NCI-H128 (cell line): Measurements from ENCODE around the gene PARD3B.

Experiments used
- DNase-seq: peaks from one replicate; lab custom pipeline; 2025; ENCODE audit not compliant: unreplicated experiment; lab: John Stamatoyannopoulos, UW

Gene PARD3B

DNA sequence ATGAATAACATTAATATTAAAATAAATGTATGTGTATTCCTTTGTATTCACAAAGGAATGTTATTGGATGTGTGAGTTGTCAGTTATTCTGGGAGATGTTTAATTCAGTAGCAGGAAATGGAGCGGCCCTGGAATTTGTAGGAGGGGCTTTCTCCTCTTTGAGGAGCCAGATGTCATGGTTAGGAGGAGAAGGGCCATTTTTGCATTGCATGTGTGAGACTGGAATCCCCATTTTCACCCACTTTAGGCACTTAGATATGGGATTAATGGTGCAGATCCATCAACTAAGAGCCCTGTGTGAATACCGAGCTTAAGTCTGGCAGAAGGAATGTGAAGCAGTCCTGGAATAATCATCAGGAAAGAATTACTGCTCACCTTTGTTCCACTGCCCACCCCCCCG, 439.2 kb downstream of the PARD3B start:
- DNase-seq: no peak

DNA sequence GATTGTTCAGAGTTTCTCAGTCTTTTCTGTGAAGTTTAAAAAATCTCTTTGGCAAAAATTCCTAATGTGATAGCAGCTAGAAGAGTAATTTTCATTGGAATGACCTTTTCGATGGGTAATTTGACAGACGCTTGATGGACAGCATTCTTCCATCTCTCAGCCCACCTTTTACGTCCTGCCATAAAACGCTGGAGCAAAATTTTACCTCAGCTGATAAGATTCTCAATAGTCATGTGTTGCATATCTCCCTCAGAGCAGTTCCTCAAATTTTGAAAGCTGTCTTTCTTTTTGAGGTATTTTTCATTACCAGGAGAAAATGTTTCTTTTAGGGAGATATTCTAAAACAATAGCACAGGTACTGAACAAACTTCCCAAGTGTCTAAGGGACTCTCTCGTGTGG, 441.4 kb downstream of the PARD3B start:
- no peak for DNase-seq

DNA sequence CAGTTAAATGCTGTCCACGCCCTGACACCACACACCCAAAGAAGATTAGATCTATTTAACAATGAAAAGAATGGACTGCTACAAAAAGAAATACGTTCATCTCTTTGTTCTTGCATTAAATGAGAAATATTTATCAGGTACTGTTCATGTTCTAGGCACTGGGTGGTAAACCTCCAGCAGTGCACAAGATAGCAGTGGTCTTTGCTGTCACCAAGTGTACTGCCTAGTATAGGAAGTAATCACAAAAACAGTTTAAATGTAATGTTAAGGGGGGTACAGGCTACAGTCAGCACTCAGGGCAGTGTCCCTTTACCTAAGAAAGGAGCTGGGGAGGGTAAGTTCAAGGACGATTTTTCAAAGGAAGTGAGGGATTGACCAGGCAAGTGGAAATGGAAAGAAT, 443.6 kb downstream of the PARD3B start:
- no peak for DNase-seq

DNA sequence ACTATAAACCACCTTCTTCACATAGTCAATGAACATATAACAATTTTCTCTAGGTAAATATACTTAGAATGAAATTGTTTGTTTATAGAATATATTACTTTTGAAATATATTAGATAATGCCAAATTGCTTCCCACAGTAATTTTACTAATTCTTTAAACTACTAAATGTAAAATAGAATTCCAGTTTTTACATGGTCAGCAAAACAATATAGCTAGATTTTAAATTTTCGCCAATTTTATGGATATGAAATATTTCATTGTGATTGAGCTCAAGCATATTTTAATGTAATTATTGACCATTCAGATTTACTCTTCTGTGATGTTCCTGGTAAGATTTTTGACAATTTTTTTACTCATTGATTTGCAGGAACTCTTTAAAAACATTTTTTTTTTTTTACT, 444.6 kb downstream of the PARD3B start:
- DNase-seq: no peak

DNA sequence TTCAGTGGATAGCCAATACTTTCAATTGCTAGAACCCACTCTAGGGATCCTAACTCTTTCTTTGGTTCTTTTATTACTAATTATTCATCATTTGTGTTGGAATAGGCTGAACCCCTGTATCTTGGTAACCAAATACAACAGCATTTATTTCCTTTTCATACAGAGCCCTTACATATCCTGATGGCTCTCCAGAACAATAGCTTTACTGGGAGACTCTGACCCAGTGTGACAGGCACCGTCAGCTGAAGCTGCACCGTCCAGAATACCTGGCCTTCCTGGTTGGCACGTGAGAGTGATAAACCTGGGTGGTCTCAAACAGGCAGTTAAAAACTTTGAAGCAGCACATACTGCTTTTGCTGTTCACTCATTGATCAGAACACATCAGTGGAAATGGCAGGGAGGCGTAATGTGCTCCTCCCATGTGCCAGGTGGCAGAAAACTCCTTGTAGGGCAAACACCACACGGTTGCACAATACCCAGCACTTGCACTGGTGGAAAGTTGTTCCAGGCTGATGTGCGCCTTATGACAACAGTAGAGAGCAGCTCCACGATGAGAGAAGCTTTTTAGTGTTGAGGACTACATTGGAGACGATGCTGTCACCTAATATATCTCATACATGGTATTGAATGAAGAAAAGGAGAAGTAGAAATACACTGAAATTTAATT, 456.2 kb downstream of the PARD3B start:
- DNase-seq: no peak

DNA sequence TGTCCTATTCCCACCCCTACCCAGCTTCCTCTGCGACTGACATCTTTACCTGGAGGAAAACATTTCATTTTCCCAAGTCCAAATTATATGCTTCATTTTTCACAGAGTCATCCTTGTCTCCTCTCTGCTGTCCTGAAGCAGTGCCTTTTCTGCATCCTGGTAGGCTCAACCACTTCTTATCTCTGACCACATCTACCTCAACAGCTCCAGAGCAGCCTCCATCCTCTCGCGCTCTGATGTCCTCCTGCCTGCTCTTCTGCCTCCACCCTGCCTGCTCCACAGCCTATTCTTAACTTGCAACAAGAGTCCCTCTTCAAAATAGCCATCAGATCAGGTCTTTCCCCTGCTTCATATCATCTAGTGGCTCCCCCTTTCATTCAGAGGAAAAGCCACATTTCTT, 457.1 kb downstream of the PARD3B start:
- DNase-seq: no peak

DNA sequence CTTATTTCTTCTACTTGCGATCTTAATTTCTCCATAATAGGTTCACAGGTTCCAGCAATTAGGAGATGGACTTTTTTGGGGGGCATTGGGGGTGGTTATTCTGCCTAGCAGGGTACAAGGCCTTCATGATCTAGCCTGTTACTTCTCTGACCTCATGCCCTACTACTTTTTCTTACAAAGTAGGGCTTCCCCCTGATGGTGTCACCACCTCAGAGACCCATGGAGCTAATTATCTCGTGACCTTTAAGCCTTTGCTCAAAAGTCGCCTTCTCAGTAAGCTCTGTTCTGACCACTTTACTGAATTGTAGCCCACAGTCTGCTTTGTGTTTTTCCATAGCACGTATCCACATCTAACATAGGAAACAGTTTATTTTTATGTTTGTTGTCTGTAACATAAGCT, 458.0 kb downstream of the PARD3B start:
- no peak for DNase-seq

DNA sequence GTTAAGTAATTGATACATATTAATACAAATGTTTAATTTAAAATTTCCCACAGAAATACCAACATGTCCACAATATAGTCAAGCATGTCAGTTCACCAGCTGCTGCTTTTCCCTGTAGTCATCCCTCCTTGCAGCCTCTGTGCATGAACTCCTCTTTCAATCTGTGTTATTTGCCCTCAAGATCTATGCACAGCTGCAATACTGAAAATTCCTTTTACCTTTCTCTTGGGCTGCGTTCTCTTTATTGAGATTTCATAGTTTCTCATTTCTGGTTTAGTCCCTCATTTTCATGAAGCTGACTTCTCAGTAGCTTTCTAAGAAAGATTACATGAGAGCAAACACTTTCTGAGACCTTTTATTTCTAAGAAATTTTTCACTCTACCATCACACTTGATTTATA, 464.9 kb downstream of the PARD3B start:
- no peak for DNase-seq

DNA sequence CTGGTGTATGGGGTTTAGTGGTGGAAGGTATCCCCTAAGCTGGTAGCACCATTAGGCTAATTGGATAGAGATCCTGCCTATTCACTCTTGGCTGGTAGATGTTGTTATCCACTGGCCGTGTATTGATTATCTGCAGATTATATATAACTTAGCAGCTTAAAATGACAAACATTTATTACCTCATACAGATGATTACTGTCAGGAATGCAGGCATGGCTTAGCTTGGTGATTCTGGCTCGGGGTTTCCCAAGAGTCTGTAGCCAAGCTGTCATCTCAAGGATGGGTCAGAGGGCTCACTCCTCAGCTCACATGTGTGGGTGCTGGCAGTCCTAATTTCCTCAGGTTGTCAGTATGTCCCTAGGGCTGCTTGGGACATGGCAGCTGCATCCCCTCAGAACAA, 465.8 kb downstream of the PARD3B start:
- no peak for DNase-seq

DNA sequence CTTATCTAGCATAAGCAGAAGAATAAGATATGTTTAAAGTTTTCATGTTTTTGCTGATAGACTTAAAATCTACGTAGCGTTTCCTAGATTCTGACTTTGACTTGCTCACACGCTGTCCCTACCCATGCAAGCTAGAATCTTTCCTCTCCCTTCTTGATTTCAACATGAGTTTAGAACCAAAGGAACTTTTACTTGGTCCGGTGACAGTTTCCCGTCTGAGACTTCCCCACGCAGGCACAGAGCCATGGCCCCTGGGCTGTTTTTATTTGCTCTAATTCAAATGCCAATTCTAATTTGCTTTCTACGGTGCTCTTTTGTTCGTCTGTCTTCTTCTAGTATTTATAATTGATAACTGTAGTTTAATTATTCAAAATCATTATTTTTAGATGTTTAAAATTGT, 467.7 kb downstream of the PARD3B start:
- no peak for DNase-seq

DNA sequence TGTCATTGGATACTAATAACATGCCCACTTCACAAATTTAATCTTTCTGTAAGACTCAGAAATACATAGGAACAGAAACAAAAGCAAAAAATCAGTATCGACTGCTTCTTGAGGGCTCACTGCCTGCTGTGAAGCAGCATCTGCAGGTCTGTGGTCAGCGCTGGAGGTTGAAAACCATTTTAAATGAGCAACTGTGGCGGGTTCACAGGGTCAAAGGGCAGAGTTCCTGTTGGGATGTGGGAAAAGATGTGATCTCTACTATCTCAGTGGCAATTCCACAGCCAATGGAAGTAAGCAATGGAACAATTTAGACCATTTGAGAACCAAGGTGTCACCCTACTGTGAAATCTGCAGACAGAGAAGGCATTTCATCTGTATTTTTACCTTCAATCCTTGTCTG, 468.3 kb downstream of the PARD3B start:
- no peak for DNase-seq

DNA sequence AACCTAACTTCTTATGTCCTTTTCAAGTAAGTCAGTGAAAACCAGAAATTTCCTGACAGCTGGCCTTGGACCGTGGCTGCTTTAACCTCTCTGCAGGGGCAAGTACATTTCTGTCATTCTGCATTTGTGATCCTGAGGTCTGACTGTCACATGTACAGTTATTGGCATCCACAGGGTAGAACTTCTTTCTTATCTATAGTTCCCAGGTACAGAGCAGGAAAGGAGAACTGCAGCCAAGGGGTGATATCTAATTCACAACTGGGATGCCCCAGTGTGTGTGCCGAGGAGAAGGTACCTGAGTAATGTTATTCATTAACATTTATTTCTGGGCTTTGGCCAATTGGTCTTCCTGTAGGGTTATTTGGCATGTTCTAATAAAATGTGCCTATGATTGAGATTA, 468.9 kb downstream of the PARD3B start:
- DNase-seq: no peak

DNA sequence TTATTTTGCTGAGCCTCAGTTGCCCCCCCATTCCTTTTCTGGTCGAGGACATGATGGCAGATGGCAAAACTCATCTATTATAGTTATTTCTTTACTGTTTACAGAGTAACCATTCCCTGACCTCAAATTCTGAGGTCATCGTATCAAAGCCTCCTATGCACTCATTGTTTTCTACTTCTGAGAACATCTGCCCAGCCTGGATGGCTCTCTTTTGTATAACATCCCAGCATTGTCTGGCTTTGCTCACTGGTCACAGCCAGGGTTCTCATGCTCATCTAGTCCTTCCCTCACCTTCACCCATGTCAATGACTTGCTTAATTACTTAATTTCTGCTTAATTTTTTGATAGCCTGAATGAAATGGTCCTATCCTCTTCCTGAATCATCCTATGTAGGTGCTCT, 472.1 kb downstream of the PARD3B start:
- no peak for DNase-seq

DNA sequence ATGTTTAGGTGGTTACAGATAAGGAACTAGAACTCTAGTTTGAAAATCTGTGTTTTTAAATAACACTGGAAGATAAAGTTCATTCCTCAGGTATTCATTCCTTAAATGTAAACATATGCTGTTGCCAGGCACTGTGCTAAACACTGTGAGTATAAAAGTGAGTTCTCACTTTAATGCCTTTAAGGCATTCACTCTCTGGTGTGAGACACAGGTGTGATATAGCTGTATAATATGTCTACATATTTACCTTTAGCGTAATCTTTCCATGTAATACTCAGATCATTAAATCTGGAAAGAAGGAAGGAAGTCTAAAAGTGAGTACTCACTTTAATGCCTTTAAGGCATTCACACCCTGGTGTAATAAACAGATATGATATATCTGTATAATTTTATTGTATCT, 472.6 kb downstream of the PARD3B start:
- no peak for DNase-seq

DNA sequence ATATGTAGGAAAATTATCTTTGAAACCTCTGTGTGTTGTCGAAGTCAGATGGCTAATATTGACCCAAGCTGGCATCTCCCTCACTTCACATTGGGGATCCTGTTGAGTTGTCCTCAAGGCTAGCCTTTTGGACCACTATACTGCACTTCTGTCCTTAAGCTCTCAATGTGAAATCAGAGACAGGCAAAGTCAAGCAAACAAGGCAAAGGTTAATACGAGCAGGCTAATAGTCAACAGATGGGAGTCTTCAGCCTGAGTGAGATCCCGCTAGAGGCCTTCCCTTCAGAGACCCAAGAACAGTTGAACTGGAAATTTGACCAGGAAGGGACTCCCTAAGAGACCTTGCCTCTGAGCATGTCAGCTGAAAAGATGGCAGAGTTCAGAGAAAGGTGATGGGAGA, 475.4 kb downstream of the PARD3B start:
- no peak for DNase-seq

DNA sequence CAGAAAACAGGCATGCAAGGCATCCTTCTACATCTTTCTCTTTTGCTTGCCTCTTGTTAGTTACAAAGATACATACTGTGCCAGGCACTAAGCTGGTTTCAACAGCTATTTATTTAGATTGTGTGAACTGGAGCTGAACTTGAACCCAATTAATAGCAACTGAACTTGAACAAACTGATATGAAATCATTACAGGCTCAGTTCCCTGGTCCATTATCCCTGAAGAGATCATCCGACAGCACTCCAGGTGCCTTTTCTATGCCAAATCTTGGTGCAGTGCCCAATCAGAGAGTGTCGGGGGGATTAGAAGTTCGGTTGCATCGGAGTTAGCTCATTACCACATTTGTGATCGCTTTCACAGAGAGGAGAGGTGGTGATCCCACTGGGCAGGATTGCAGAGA, 477.6 kb downstream of the PARD3B start:
- DNase-seq: peak; percentile 18

DNA sequence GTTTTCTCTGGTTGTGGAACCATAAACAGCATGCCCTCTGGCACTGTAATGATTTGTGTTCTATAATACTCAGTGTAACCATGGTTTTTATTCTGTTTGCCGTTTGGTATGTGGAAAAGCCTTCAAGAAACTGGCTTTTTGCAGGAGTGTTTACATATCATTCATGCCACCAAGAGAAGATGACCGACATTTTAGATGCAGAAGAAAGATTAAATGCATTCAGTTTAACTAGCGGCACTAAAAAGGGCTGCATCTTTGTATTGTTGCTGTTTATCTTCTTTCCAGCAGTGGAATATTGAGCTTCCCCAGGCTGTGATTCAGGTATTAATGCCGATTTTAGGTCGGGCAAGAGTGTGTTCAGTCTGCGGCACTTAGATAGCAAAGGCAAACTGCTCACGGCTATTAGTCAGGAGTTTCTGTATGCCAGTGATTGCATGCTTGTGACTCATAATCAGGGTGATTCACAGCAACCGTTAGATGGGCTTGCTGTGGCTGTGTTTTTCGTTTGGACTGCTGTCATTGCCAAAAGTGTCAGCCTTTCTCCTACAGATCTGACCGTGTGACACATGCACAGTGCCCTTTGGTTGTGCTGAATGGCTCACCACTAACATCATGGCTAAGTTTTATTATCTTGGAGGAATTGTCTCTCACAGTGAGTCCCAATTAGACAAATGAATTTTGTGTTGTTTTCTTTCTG, 479.7 kb downstream of the PARD3B start:
- no peak for DNase-seq

DNA sequence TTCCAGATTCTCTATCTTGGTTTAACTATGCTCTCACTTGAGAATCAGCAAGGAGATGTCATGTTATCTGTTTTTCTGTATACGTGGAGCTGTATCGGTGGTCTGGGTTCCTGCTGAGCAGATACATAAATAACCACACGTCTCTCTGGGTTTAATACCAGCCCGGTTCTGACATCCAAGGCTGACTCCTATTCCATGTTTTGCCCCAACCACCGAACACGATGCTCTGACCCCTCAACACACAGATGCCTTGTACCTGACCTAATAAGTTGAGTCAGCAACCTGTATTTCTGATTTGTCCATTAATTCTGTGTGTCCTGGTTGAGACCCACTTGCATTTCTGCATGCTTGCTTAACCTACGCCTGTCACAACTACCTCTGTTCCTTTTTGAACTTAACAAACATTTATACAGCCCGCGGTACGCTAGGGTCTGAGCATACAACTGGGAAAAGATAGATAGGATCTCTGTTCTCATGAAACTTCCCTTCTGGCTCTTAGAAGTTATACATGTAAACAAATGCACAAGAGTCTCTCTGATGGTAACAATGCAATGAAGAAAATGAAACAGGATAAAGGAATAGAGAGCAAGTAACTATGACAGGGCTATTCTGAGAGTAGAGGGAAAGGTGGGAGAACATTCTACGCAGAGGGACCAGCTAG, 480.4 kb downstream of the PARD3B start:
- DNase-seq: no peak

DNA sequence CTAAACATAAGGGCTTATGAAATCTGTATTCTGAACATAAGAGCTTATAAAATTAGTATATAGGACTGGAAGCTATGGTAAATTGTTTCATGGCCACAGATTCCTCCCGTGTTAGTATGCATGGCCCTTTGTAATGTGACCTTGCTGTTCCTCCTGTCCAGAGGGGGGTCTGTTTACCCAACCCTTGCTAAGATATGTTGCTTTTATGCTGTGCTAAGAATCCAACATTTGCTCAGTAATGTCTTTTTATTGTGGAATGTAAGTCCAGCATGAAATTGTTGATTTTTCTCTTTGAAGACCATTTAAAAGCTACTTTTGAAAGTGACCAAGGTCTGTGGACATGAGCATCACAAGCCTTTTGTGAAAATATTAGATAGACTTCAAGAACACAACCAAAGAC, 485.4 kb downstream of the PARD3B start:
- no peak for DNase-seq

DNA sequence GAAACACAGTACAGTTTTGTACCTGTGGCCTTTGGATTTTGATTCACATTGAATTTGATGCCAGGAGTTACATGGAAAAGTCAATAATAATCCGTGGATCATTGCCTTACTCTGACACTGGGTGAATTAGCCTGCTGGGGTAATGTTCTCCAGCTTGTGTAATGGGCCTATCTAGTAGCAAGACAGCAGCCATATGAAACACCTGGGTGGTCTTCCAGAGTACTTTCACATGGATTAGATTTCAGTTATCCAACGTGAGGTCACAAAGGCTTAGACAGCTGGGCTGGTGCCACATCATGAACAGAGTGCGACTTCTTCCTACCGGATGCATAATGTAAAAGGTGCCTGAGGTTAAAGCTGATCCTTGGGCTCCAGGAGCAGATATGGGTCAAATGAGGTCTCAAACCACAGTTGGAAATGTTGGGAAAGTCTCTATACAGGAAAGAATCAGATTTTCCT, 486.8 kb downstream of the PARD3B start:
- DNase-seq: no peak

DNA sequence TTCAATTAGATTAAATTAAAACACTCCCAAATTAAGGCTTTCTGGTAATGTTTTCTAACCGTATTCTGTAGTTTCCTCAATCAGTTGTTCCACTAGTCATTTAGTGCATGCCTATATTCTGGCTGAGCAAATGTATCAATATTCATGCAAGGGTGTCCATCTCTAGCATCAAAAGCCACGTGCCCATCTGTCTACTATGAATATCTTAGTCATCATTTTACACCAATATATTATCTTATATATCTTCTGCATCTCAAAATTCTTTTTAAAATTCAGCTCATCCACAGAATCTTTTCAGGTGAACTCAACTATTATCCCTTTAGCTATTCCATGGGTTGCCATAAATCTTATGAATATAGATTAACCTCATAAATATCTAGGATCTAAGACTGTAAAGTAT, 488.2 kb downstream of the PARD3B start:
- DNase-seq: no peak

DNA sequence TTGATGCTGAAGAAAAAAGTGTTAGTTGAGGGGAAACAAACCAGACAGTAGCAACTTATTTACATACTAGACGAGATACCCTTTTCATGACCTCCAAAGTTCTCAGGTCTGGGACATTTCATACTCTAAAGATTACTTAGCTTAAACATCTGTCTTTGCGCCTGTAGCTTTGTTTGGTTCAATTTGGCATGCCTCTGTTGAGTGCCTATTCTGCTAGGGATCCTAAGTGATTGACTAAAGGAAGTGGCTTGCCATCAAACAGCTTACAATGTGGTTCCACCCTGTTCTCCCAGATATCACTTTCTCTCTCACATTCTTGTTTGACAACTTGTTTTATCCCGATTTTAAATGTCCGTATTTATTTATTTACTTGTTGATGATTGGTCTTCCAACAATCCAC, 488.8 kb downstream of the PARD3B start:
- DNase-seq: no peak
